HCT116 (cell line): ENCODE measurements around the gene EIF4ENIF1. TPM values are rescaled to one million over a fixed set of nuclear protein-coding genes. Genes with fewer than 3 reads are reported as not detected.

Experiments used
- ATAC-seq: fragments of 200-7000 bp; cut with Tn5 transposase; 2 replicates; pipeline ENCODE4 v1.9.1; 2020; ENCODE audit warnings: mild to moderate bottlenecking, moderate library complexity
- BruUV-seq: library from RNA; stranded (reverse); fragments of 400-500 nt; replicated peaks from 2 replicates; lab custom pipeline; 2021; lab: Mats Ljungman, UMichigan
- CTCF ChIA-PET: fragments of 300-600 bp; sonication (Branson Sonifier 250); formaldehyde crosslinking; loops from one replicate; lab custom pipeline; 2021; ENCODE audit warnings: antibody characterized with exemption; lab: Charles Lee
- POLR2A ChIA-PET: fragments of 300-600, 350-600 bp; sonication (Branson Sonifier 250); formaldehyde crosslinking; loops from one replicate; lab custom pipeline; 2021; ENCODE audit warnings: antibody characterized with exemption; lab: Charles Lee
- RAD21 ChIA-PET, 2 experiments: fragments of 300-600 bp; sonication (Branson Sonifier 250); formaldehyde crosslinking; loops; one replicate each; lab custom pipeline; 2023; ENCODE audit warnings: low total read pairs in 2 of 2; ENCODE audit not compliant: uncharacterized antibody in 2 of 2, unreplicated experiment in 2 of 2, low non-redundant PET in 1 of 2; lab: Charles Lee
- DNase-seq: peaks from one replicate; pipeline ENCODE4 v3.0.0-alpha.2; 2010; ENCODE audit warnings: low read depth, low spot score
- H2AFZ ChIP-seq: fragments of 200-600 bp; shearing (Covaris generic), sonication (generic); 2 replicates; pipeline ENCODE4 v1.6.1; 2017; ENCODE audit warnings: low read depth, mixed run types, mixed read lengths, antibody characterized with exemption, low read length; ENCODE audit not compliant: poor library complexity, severe bottlenecking
- H3K27ac ChIP-seq: 2 replicates; pipeline ENCODE4 v1.5.1; 2012; ENCODE audit warnings: low read depth, low read length
- H3K27me3 ChIP-seq: fragments of 200-600 bp; sonication (generic); 2 replicates; pipeline ENCODE4 v1.6.1; 2016; ENCODE audit warnings: mixed run types, low read length, mixed read lengths; ENCODE audit not compliant: insufficient read depth
- H3K36me3 ChIP-seq, 2 experiments: fragments of 200-500 bp in 1 of 2; fragments of 200-600 bp in 1 of 2; sonication (Bioruptor generic) in 1 of 2; sonication (generic) in 1 of 2; 2 replicates each; pipeline versions ENCODE4 v1.5.1 to v1.6.1; 2014 to 2016; ENCODE audit warnings: low read length in 2 of 2, inconsistent platforms in 1 of 2, mixed read lengths in 1 of 2, mixed run types in 1 of 2; ENCODE audit not compliant: insufficient read depth in 2 of 2, control insufficient read depth in 1 of 2
- H3K4me1 ChIP-seq, 2 experiments: fragments of 200-600 bp in 1 of 2; sonication (generic) in 1 of 2; 2 replicates each; pipeline versions ENCODE4 v1.5.1 to v1.6.1; 2012 to 2017; ENCODE audit warnings: low read length in 2 of 2, inconsistent platforms in 1 of 2, mild to moderate bottlenecking in 1 of 2, mixed read lengths in 1 of 2, mixed run types in 1 of 2, moderate library complexity in 1 of 2; ENCODE audit not compliant: insufficient read depth in 2 of 2, control insufficient read depth in 1 of 2
- H3K4me2 ChIP-seq: fragments of 200-600 bp; sonication (generic); 2 replicates; pipeline ENCODE4 v1.6.1; 2017; ENCODE audit warnings: mixed run types, low read length, mixed read lengths
- H3K4me3 ChIP-seq, 2 experiments: fragments of 200-600 bp in 1 of 2; sonication (generic) in 1 of 2; replicated peaks in 1 of 2; 2 replicates each; pipeline ENCODE4 v1.5.1; 2011 to 2016; ENCODE audit warnings: low read length in 2 of 2, control low read depth in 1 of 2, low read depth in 1 of 2, mild to moderate bottlenecking in 1 of 2, mixed read lengths in 1 of 2, mixed run types in 1 of 2
- H3K79me2 ChIP-seq: fragments of 200-600 bp; sonication (generic); 2 replicates; pipeline ENCODE4 v1.6.1; 2017; ENCODE audit warnings: mild to moderate bottlenecking, mixed run types, low read length, moderate library complexity, mixed read lengths; ENCODE audit not compliant: insufficient read depth
- H3K9ac ChIP-seq: fragments of 200-600 bp; sonication (generic); 2 replicates; pipeline ENCODE4 v1.6.1; 2016; ENCODE audit warnings: low read length, mixed read lengths
- H3K9me2 ChIP-seq: fragments of 200-600 bp; sonication (generic), shearing (Covaris generic); 2 replicates; pipeline ENCODE4 v1.6.1; 2017; ENCODE audit warnings: mixed run types, mild to moderate bottlenecking, moderate library complexity; ENCODE audit not compliant: insufficient read depth
- H3K9me3 ChIP-seq, 2 experiments: fragments of 200-500 bp in 1 of 2; fragments of 200-600 bp in 1 of 2; sonication (Bioruptor generic) in 1 of 2; sonication (generic) in 1 of 2; 2 replicates each; pipeline ENCODE4 v1.6.1; 2014 to 2017; ENCODE audit warnings: low read length in 2 of 2, mixed read lengths in 2 of 2, inconsistent platforms in 1 of 2, low read depth in 1 of 2, mild to moderate bottlenecking in 1 of 2, mixed run types in 1 of 2, moderate library complexity in 1 of 2; ENCODE audit not compliant: control insufficient read depth in 1 of 2, insufficient read depth in 1 of 2
- H4K20me1 ChIP-seq: fragments of 200-600 bp; sonication (generic), shearing (Covaris generic); 2 replicates; pipeline ENCODE4 v1.6.1; 2017; ENCODE audit warnings: mixed run types, mild to moderate bottlenecking, moderate library complexity; ENCODE audit not compliant: insufficient read depth
- ATF3 ChIP-seq: IDR thresholded peaks from 2 replicates; pipeline ENCODE4 v1.6.1; 2012
- CBX3 ChIP-seq: IDR thresholded peaks from 2 replicates; pipeline ENCODE4 v1.6.1; 2012; ENCODE audit warnings: low read depth
- EGR1 ChIP-seq: IDR thresholded peaks from 2 replicates; pipeline ENCODE4 v1.6.1; 2012; ENCODE audit warnings: low read depth
- EZH2 ChIP-seq: fragments of 200-600 bp; sonication (generic); IDR thresholded peaks from 2 replicates; pipeline ENCODE4 v1.6.1; 2017; ENCODE audit warnings: antibody characterized with exemption, mixed run types
- EZH2phosphoT487 ChIP-seq: fragments of 200-600 bp; IDR thresholded peaks from 2 replicates; pipeline ENCODE4 v1.6.1; 2018; ENCODE audit warnings: antibody characterized with exemption, borderline replicate concordance
- FOSL1 ChIP-seq: IDR thresholded peaks from 2 replicates; pipeline ENCODE4 v1.6.1; 2012; ENCODE audit warnings: low read depth
- JUND ChIP-seq: IDR thresholded peaks from 2 replicates; pipeline ENCODE4 v1.6.1; 2012
- MAX ChIP-seq: IDR thresholded peaks from 2 replicates; pipeline ENCODE4 v1.6.1; 2012
- POLR2A ChIP-seq: IDR thresholded peaks from 2 replicates; pipeline ENCODE4 v1.7.0; 2011; ENCODE audit warnings: borderline replicate concordance; ENCODE audit not compliant: insufficient read depth, insufficient read length; ENCODE audit errors: extremely low read depth
- POLR2AphosphoS5 ChIP-seq: IDR thresholded peaks from 2 replicates; pipeline ENCODE4 v1.6.1; 2011; ENCODE audit warnings: mild to moderate bottlenecking, low read depth, low read length, moderate library complexity
- REST ChIP-seq: IDR thresholded peaks from 2 replicates; pipeline ENCODE4 v1.6.1; 2012; ENCODE audit warnings: low read depth
- SIN3A ChIP-seq: IDR thresholded peaks from 2 replicates; pipeline ENCODE4 v1.6.1; 2012; ENCODE audit warnings: low read depth
- SP1 ChIP-seq: IDR thresholded peaks from 2 replicates; pipeline ENCODE4 v1.6.1; 2012; ENCODE audit warnings: low read depth
- TCF7L2 ChIP-seq: IDR thresholded peaks from 2 replicates; pipeline ENCODE4 v1.7.0; 2011; ENCODE audit warnings: borderline replicate concordance, inconsistent platforms; ENCODE audit not compliant: insufficient read depth, insufficient read length; ENCODE audit errors: extremely low read depth
- YY1 ChIP-seq: IDR thresholded peaks from 2 replicates; pipeline ENCODE4 v1.6.1; 2011; ENCODE audit warnings: low read length, low read depth, moderate library complexity, mild to moderate bottlenecking; ENCODE audit not compliant: insufficient replicate concordance; ENCODE audit errors: extremely low read depth
- intact Hi-C: fragments of 100-400 bp; cut with micrococcal nuclease; formaldehyde crosslinking; loops from 2 replicates; pipeline ENCODE4 v1.10.0; 2022
- total RNA-seq: library from RNA; stranded (reverse); gene quantifications from one replicate; pipeline ENCODE4 v1.2.1, GENCODE V29; 2021; ENCODE audit not compliant: unreplicated experiment
- TF ChIP-seq, protein P1 (sequence below), 3 experiments: fragments of 200-600 bp in 1 of 3; sonication (generic) in 1 of 3; IDR thresholded peaks in 2 of 3; conservative IDR thresholded peaks in 1 of 3; 2 replicates each; pipeline ENCODE4 v1.5.1; 2012 to 2017; ENCODE audit warnings: low read depth in 2 of 3, low read length in 2 of 3, antibody characterized with exemption in 1 of 3, borderline replicate concordance in 1 of 3, control low read depth in 1 of 3, mild to moderate bottlenecking in 1 of 3, mixed read lengths in 1 of 3, mixed run types in 1 of 3, moderate library complexity in 1 of 3; ENCODE audit not compliant: insufficient read depth in 1 of 3

EIF4ENIF1 gene
- total RNA-seq, 1 experiment from 2014 or later, result 24.2 TPM

DNA sequence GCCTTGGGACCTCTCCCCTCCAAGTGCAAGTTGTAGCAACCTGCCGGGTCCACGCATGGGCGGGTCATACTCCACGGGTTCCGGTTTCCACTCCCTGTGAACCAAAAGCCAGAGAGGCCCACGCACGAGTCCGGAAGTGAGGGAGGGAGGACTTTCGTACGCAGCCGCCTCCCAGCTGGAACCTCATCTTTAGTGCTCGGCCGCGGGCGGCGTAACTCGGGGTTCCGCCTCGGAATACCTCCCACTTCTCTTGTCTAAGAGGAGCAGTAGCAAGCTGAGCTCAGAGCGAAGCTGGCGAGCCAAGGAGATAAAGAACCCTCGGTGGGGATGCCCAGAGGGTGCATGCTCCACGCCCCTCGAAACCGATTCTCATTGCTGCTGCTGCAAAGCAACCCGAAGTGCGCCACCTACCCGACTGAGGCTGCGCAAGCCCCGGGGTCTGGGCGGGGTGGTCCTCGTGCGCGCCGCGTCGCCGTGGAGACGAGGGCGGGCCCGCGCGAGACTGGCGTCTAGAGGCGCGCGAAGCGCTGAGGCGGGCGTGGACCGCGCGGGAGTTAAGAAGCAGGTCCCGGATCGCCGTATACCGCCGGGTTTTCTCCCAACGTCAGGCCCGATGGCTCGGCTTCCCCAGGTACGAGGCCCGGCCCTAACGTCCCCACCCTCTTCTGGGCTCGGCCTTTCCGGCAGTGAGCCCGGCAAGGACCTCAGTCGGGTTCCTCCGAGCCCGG, 6.5 kb upstream of the EIF4ENIF1 start, which contains the start of gene SFI1 (continued):
- TF ChIP-seq, protein P1, sequence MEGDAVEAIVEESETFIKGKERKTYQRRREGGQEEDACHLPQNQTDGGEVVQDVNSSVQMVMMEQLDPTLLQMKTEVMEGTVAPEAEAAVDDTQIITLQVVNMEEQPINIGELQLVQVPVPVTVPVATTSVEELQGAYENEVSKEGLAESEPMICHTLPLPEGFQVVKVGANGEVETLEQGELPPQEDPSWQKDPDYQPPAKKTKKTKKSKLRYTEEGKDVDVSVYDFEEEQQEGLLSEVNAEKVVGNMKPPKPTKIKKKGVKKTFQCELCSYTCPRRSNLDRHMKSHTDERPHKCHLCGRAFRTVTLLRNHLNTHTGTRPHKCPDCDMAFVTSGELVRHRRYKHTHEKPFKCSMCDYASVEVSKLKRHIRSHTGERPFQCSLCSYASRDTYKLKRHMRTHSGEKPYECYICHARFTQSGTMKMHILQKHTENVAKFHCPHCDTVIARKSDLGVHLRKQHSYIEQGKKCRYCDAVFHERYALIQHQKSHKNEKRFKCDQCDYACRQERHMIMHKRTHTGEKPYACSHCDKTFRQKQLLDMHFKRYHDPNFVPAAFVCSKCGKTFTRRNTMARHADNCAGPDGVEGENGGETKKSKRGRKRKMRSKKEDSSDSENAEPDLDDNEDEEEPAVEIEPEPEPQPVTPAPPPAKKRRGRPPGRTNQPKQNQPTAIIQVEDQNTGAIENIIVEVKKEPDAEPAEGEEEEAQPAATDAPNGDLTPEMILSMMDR (IDR thresholded peaks at IDR 0.05 in 2 of 3, conservative IDR thresholded peaks at IDR 0.05 in 1 of 3; ENCODE audit: borderline replicate concordance in 1 of 3, insufficient read depth in 1 of 3, low read depth in 2 of 3, low read length in 2 of 3), result peak in 1 of 3 experiments; percentile 30; a peak in 1 of 6 replicates
- TF ChIP-seq CBX3 (no peak), POLR2AphosphoS5 (peak; percentile 74), REST (no peak), FOSL1 (no peak), EZH2 (no peak), EGR1 (no peak)
- TF ChIP-seq, all 23 proteins: peak for 8

- CTCF ChIA-PET, result no interaction called here
- Histone ChIP-seq H3K4me2 (peak overlapping the region; percentile 98), H3K4me3 (peak overlapping the region; percentile 90 to 99), H3K79me2 (peaks cover 18% of the 10 kb centered on the region), H2AFZ (peak overlapping the region; percentile 50), H3K27ac (peak overlapping the region; percentile 81; the same call in 1 of the 2 replicates), H3K9me2 (no peaks in the 10 kb centered on the region), H3K9ac (peak overlapping the region; percentile 94), H3K9me3 (no peaks in the 10 kb centered on the region), H4K20me1 (no peaks in the 10 kb centered on the region), H3K4me1 (peaks cover 21 to 27% of the 10 kb centered on the region in 2 experiments), H3K36me3 (no peaks in the 10 kb centered on the region), H3K27me3 (no peaks in the 10 kb centered on the region)
- intact Hi-C loops, result no loop called here
- RAD21 ChIA-PET, result no interaction called here
- DNase-seq, result no peak
- ATAC-seq, result no peak
- POLR2A ChIA-PET, result no interaction called here
- BruUV-seq, result no TSS peak
- TF ChIP-seq SP1 (no peak), EZH2phosphoT487 (no peak), POLR2AphosphoS5 (no peak), SIN3A (no peak), MAX (no peak), YY1 (no peak), FOSL1 (no peak), JUND (no peak), ATF3 (no peak), CBX3 (no peak), TCF7L2 (no peak), POLR2A (no peak)
Measured at GRCh38 chr22:31495343-31495742, 5.7 kb upstream of the EIF4ENIF1 start.
